Measurements from ENCODE around the gene ISLR2. TPM values are rescaled to one million over a fixed set of nuclear protein-coding genes. Genes with fewer than 3 reads are reported as not detected.

Gene ISLR2
- total RNA-seq, 2 donors from 2014 or later = 0.27 TPM

DNA sequence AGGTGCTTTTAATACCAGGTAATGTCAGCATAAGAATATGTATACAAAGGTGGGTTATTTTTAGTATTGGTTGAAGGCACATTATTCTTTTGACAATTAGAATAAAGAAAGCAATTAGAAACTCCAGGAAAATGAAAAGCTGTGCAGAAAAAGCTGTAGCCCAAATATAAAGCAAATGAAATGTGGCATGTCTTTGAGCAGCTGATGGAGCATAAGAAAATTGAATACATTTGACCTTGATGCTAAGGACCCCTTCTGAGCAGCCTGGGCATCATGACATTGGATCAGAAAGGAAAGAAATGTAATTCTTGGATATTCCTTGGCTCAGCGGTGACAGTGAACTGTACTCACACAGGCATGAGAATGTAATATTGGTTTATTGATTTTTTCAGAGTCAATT lies 35.1 kb downstream of the ISLR2 start:
- Histone ChIP-seq H3K4me3 (no peak overlapping the region), H3K9ac (ENCODE audit: low read depth in 2 of 2, low read length in 2 of 2) (no peak overlapping the region), H3K4me1 (no peaks in the 10 kb centered on the region), H3K36me3 (no peaks in the 10 kb centered on the region), H3K27ac (no peak overlapping the region), H3K9me3 (no peaks in the 10 kb centered on the region), H3K27me3 (no peaks in the 10 kb centered on the region)
- intact Hi-C loops (cut with DNase I) = no loop called here
- DNase-seq = no peak
- no peak for TF ChIP-seq CTCF (IDR thresholded peaks at IDR 0.05)

DNA sequence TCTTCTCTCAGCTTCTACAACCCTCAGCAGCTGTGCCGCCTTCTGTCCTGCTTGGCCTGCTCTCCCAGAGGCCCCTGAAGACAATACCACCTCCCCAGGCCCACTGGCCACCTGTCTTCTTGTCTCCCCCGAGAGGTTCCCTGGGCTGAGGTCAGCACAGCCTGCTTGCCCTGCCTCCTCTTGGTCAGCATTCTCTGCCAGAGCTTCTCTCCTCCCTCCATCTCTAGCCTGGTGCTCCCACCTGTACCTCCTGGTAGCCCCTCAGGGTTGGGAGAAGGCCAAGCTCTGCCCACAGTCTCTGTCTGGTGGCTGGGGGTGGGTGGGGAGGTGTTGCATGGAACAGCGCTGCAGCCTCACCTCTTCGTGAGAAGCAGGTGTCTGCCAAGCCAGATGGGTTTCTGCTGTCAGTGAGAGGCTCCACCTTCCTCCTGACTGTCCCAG lies 37.5 kb downstream of the ISLR2 start:
- H3K4me1 ChIP-seq = no peaks in the 10 kb centered on the region
- H3K36me3 ChIP-seq = no peaks in the 10 kb centered on the region
- intact Hi-C loops (cut with DNase I) = no loop called here
- no peaks in the 10 kb centered on the region for H3K9me3 ChIP-seq
- no peak overlapping the region for H3K27ac ChIP-seq
- no peak overlapping the region for H3K9ac ChIP-seq (ENCODE audit: low read depth in 2 of 2, low read length in 2 of 2)
- H3K4me3 ChIP-seq = no peak overlapping the region
- TF ChIP-seq CTCF (IDR thresholded peaks at IDR 0.05) = no peak
- H3K27me3 ChIP-seq = no peaks in the 10 kb centered on the region
- no peak for DNase-seq

GRCh38 chr15:74168711-74169126 lies 38.3 kb downstream of the ISLR2 start:
- no peak overlapping the region for H3K27ac ChIP-seq
- no peaks in the 10 kb centered on the region for H3K27me3 ChIP-seq
- no peak overlapping the region for H3K4me3 ChIP-seq
- H3K9me3 ChIP-seq = no peaks in the 10 kb centered on the region
- no peak for TF ChIP-seq CTCF (IDR thresholded peaks at IDR 0.05)
- intact Hi-C loops (cut with DNase I) = no loop called here
- no peak for DNase-seq
- no peak overlapping the region for H3K9ac ChIP-seq (ENCODE audit: low read depth in 2 of 2, low read length in 2 of 2)
- H3K4me1 ChIP-seq = no peaks in the 10 kb centered on the region
- no peaks in the 10 kb centered on the region for H3K36me3 ChIP-seq

- Histone ChIP-seq H3K4me3 (no peak overlapping the region), H3K4me1 (no peaks in the 10 kb centered on the region), H3K27me3 (no peaks in the 10 kb centered on the region), H3K36me3 (no peaks in the 10 kb centered on the region), H3K27ac (no peak overlapping the region), H3K9ac (ENCODE audit: low read depth in 2 of 2, low read length in 2 of 2) (no peak overlapping the region), H3K9me3 (no peaks in the 10 kb centered on the region)
- no peak for TF ChIP-seq CTCF (IDR thresholded peaks at IDR 0.05)
- no peak for DNase-seq
- intact Hi-C loops (cut with DNase I) = no loop called here
These were observed 39.9 kb downstream of the ISLR2 start for GRCh38 chr15:74170071-74170844.

- DNase-seq = no peak
- intact Hi-C loops (cut with DNase I) = no loop called here
- TF ChIP-seq CTCF (IDR thresholded peaks at IDR 0.05) = no peak
- no peaks in the 10 kb centered on the region for H3K4me1 ChIP-seq
- no peak overlapping the region for H3K4me3 ChIP-seq
- no peaks in the 10 kb centered on the region for H3K27me3 ChIP-seq
- no peaks in the 10 kb centered on the region for H3K9me3 ChIP-seq
- H3K36me3 ChIP-seq = no peaks in the 10 kb centered on the region
- H3K27ac ChIP-seq = no peak overlapping the region
- H3K9ac ChIP-seq (ENCODE audit: low read depth in 2 of 2, low read length in 2 of 2) = no peak overlapping the region
These were observed 40.6 kb downstream of the ISLR2 start for GRCh38 chr15:74170875-74171578.

Measured in colonic mucosa (tissue), 4 donors.